Measurements from ENCODE around the gene COPZ2.
A peak's percentile ranks its signal among the peaks of the same experiment; 100 is the strongest.

The COPZ2 gene

GRCh38 chr17:47983492-47984223 lies 53.9 kb downstream of the COPZ2 start:
- DNase-seq (ENCODE audit: low spot score) = no peak

GRCh38 chr17:47982645-47983390 lies 54.8 kb downstream of the COPZ2 start:
- no peak for DNase-seq (ENCODE audit: low spot score)

- DNase-seq (ENCODE audit: low spot score) = no peak
Measured at GRCh38 chr17:47982091-47982617, 55.4 kb downstream of the COPZ2 start.

DNA sequence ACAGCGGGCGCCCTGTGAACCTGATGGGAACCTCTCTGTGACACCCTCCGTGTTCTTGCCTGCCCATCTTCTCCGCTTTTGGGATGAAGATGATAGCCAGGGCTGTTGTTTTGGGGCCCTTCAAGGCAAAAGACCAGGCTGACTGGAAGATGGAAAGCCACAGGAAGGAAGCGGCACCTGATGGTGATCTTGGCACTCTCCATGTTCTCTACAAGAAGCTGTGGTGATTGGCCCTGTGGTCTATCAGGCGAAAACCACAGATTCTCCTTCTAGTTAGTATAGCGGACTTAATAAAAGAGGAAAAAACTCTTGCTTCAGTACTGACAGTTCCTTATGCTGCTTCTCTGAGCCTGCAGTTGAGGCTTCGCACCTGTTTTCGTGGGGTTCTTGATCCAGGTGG lies 56.1 kb downstream of the COPZ2 start:
- DNase-seq (ENCODE audit: low spot score) = no peak

DNA sequence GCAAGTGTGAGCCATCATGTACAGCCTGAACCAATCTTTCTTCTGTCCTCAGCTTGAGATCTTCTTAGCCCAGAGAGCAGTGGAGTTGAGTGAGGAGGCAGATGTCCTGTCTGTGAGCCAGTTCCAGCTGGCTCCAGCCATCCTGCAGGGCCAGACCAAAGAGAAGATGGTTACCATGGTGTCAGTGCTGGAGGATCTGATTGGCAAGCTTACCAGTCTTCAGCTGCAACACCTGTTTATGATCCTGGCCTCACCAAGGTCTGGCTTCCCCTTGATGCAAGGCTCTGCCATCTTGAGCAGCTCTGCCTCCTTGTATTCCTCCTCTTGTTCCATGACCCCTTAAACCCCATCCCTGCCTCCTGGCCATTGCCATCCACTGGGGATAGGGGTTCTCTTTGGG lies 57.1 kb downstream of the COPZ2 start:
- DNase-seq (ENCODE audit: low spot score) = no peak

DNA sequence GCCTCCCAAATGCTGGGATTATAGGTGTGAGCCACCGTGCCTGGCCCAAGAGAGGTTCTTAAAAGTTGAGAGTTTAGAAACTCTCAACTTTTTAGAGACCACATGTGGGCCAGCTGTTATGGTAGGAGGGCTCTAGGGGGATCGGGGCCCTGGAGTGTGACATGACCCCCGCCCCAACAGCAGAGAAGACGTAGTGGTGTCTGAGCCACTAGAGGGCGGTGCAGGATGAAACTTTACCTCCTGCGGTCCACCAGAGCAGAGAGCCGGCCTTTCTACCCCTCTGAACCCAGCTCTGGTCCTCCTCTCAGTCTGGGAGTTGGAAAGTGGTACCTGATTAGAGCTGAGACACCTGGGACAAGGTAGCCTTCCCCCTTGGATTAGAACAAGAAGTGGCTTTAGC lies 59.3 kb downstream of the COPZ2 start:
- peak; percentile 37 for DNase-seq (ENCODE audit: low spot score)

All from RKO (cell line).